PC-3 (cell line): ENCODE measurements around the gene KLHL14. TPM values are rescaled to one million over a fixed set of nuclear protein-coding genes. Genes with fewer than 3 reads are reported as not detected.

Experiments
- ATAC-seq: fragments of 200-7000 bp; cut with Tn5 transposase; 2 replicates; pipeline ENCODE4 v1.9.1; 2020; ENCODE audit warnings: mild to moderate bottlenecking, moderate library complexity
- BruUV-seq: library from RNA; stranded (reverse); fragments of 400-500 nt; replicated peaks from 2 replicates; lab custom pipeline; 2021; lab: Mats Ljungman, UMichigan
- CTCF ChIA-PET: fragments of 300-600 bp; sonication (Branson Sonifier 250); formaldehyde crosslinking; loops from one replicate; lab custom pipeline; 2022; ENCODE audit warnings: antibody characterized with exemption; lab: Charles Lee
- POLR2A ChIA-PET: fragments of 300-600 bp; sonication (Branson Sonifier 250); formaldehyde crosslinking; loops from one replicate; lab custom pipeline; 2022; ENCODE audit warnings: antibody characterized with exemption; ENCODE audit not compliant: unreplicated experiment; lab: Charles Lee
- DNase-seq: peaks from one replicate; pipeline ENCODE4 v3.0.0-alpha.2; 2015
- H2AFZ ChIP-seq: fragments of 300-600 bp; sonication (generic); 2 replicates; pipeline ENCODE4 v1.6.0; 2016; ENCODE audit warnings: antibody characterized with exemption, low read length
- H3F3A ChIP-seq: fragments of 300-600 bp; sonication (generic); one replicate; pipeline ENCODE4 v1.6.0; 2017; ENCODE audit warnings: antibody characterized with exemption, low read length, control low read depth, mild to moderate bottlenecking; ENCODE audit not compliant: unreplicated experiment
- H3K27ac ChIP-seq: fragments of 300-600 bp; sonication (generic); 2 replicates; pipeline ENCODE4 v1.5.1; 2016; ENCODE audit warnings: mild to moderate bottlenecking, low read length
- H3K27me3 ChIP-seq: fragments of 300-600 bp; sonication (generic); 2 replicates; pipeline ENCODE4 v1.6.1; 2016; ENCODE audit warnings: low read length, mixed read lengths
- H3K36me3 ChIP-seq: fragments of 300-600 bp; sonication (generic); 2 replicates; pipeline ENCODE4 v1.6.1; 2016; ENCODE audit warnings: low read depth, mixed run types, low read length, mixed read lengths
- H3K4me1 ChIP-seq: fragments of 300-600 bp; sonication (generic); 2 replicates; pipeline ENCODE4 v1.5.1; 2016; ENCODE audit warnings: low read length; ENCODE audit not compliant: insufficient read depth
- H3K4me2 ChIP-seq: fragments of 300-600 bp; sonication (generic); 2 replicates; pipeline ENCODE4 v1.6.0; 2016; ENCODE audit warnings: low read length
- H3K4me3 ChIP-seq: fragments of 300-600 bp; sonication (generic); 2 replicates; pipeline ENCODE4 v1.5.1; 2016; ENCODE audit warnings: mild to moderate bottlenecking, low read length, mixed read lengths
- H3K79me2 ChIP-seq: fragments of 300-600 bp; sonication (generic); 2 replicates; pipeline ENCODE4 v1.6.1; 2017; ENCODE audit warnings: low read length, mixed read lengths
- H3K9ac ChIP-seq: fragments of 300-600 bp; sonication (generic); 2 replicates; pipeline ENCODE4 v1.6.0; 2016; ENCODE audit warnings: mild to moderate bottlenecking, low read length
- H3K9me2 ChIP-seq: fragments of 300-600 bp; sonication (generic); replicated peaks from 2 replicates; pipeline ENCODE4 v1.6.1; 2016; ENCODE audit warnings: mixed run types, low read length, mixed read lengths
- H3K9me3 ChIP-seq: fragments of 300-600 bp; sonication (generic); 2 replicates; pipeline ENCODE4 v1.6.1; 2016; ENCODE audit warnings: low read length, mixed read lengths
- H4K20me1 ChIP-seq: fragments of 300-600 bp; sonication (generic); 2 replicates; pipeline ENCODE4 v1.6.1; 2016; ENCODE audit warnings: low read length, mixed read lengths
- CTCF ChIP-seq: fragments of 300-600 bp; sonication (generic); conservative IDR thresholded peaks from 2 replicates; pipeline ENCODE4 v1.5.1; 2017; ENCODE audit warnings: antibody characterized with exemption, low read depth, mild to moderate bottlenecking, low read length
- EZH2 ChIP-seq: fragments of 300-600 bp; sonication (generic); IDR thresholded peaks from one replicate; pipeline ENCODE4 v1.6.1; 2017; ENCODE audit warnings: antibody characterized with exemption, mild to moderate bottlenecking, low read length; ENCODE audit not compliant: unreplicated experiment
- EZH2phosphoT487 ChIP-seq: fragments of 300-600 bp; sonication (generic); IDR thresholded peaks from 2 replicates; pipeline ENCODE4 v1.6.1; 2018; ENCODE audit warnings: mild to moderate bottlenecking, antibody characterized with exemption, low read length, borderline replicate concordance
- intact Hi-C: fragments of 100-400 bp; cut with micrococcal nuclease; formaldehyde crosslinking; loops from 2 replicates; pipeline ENCODE4 v1.9.0; 2023
- total RNA-seq: library from RNA; depleted of rRNA; stranded (reverse); fragments of >200 nt; gene quantifications from 2 replicates; pipeline ENCODE4 v1.2.3, GENCODE V29; 2014

KLHL14 gene
- total RNA-seq, 1 experiment from 2014 or later: not detected

- no peak for ATAC-seq
- Histone ChIP-seq H3K4me3 (no peak overlapping the region), H3K36me3 (no peaks in the 10 kb centered on the region), H3K4me2 (no peak overlapping the region), H3K4me1 (no peaks in the 10 kb centered on the region), H3K9ac (no peak overlapping the region), H2AFZ (no peak overlapping the region), H3K27me3 (no peaks in the 10 kb centered on the region), H3K9me2 (no peaks in the 10 kb centered on the region), H3K79me2 (no peaks in the 10 kb centered on the region), H4K20me1 (no peaks in the 10 kb centered on the region), H3K9me3 (no peaks in the 10 kb centered on the region), H3K27ac (no peak overlapping the region), H3F3A (no peaks in the 10 kb centered on the region)
- intact Hi-C loops: no loop called here
- POLR2A ChIA-PET: no interaction called here
- CTCF ChIA-PET: no interaction called here
- DNase-seq: no peak
- no TSS peak for BruUV-seq
- TF ChIP-seq EZH2 (no peak), CTCF (no peak), EZH2phosphoT487 (no peak)
Measured at GRCh38 chr18:32804134-32804888, 31.5 kb upstream of the KLHL14 start.

- Histone ChIP-seq H3K79me2 (no peaks in the 10 kb centered on the region), H3K36me3 (no peaks in the 10 kb centered on the region), H3K4me3 (no peak overlapping the region), H3K27ac (no peak overlapping the region), H3K27me3 (no peaks in the 10 kb centered on the region), H3K9me3 (no peaks in the 10 kb centered on the region), H2AFZ (no peak overlapping the region), H3K9ac (no peak overlapping the region), H3F3A (no peaks in the 10 kb centered on the region), H3K4me2 (no peak overlapping the region), H3K4me1 (no peaks in the 10 kb centered on the region), H3K9me2 (no peaks in the 10 kb centered on the region), H4K20me1 (no peaks in the 10 kb centered on the region)
- ChIA-PET CTCF (no interaction called here), POLR2A (no interaction called here)
- no peak for ATAC-seq
- intact Hi-C loops: no loop called here
- no peak for DNase-seq
- TF ChIP-seq EZH2phosphoT487 (no peak), EZH2 (no peak), CTCF (no peak)
- no TSS peak for BruUV-seq
Measured at GRCh38 chr18:32803568-32803967, 30.7 kb upstream of the KLHL14 start.
